LNCaP clone FGC (cell line): ENCODE data around the gene PLXNA4.

Experiments
- DNase-seq: peaks from one replicate; pipeline ENCODE4 v3.0.0-alpha.2; 2011; ENCODE audit warnings: low read depth
- H3K4me3 ChIP-seq: 2 replicates; pipeline ENCODE4 v1.5.1; 2011; ENCODE audit warnings: mild to moderate bottlenecking, low read depth, low read length, control low read depth
- CTCF ChIP-seq: IDR thresholded peaks from 2 replicates; pipeline ENCODE4 v1.5.1; 2012; ENCODE audit warnings: mild to moderate bottlenecking; ENCODE audit not compliant: control insufficient read depth, insufficient read depth; ENCODE audit errors: extremely low read depth

Gene PLXNA4

DNA sequence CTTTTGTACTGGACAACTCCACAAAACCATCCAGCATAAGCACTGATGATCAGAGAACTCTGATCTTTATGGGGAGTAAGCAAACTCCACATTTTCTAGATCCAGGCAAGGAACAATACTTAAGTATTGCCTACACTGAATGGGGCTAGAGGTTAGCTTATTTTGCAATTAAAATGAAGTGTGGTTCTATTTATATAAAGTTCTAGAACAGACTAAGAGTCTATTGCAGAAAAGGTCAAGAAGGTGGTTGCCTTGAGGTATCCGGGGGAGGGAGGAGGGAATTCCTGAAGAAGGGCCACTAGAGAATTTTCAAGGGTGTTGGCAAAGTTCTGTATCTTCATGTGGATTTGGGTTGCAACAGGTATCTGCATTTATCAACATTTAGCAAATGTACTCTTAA lies 477.9 kb downstream of the PLXNA4 start:
- no peak for DNase-seq
- H3K4me3 ChIP-seq = no peak overlapping the region
- TF ChIP-seq CTCF = no peak

DNA sequence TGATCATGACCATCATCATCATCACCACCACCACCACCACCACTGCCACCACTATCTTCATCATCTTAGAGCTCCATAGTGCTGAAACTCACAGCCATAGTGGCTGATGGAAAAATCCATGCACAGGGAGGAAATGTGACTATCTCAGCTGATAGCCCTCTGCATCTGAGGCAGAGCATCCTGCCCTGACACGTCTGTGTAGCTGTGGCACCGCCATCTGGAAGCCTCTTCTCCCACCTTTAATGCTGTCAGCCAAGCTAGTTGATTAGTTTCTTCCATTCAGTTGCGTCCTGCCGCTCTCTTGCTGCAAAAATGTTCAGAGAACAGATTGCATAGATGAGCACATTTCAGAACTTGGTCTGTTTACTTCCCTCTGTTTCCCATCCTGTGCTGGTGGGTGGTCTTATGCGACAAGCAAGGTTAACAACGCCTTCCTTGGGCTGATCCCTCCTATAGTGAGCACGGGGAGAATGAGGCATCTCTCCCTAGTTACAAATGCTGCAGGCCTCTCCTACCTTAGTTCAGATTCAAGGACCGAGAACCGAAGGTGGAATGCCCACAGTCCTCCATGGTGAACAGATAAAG lies 478.6 kb downstream of the PLXNA4 start:
- no peak overlapping the region for H3K4me3 ChIP-seq
- no peak for TF ChIP-seq CTCF
- DNase-seq = no peak

DNA sequence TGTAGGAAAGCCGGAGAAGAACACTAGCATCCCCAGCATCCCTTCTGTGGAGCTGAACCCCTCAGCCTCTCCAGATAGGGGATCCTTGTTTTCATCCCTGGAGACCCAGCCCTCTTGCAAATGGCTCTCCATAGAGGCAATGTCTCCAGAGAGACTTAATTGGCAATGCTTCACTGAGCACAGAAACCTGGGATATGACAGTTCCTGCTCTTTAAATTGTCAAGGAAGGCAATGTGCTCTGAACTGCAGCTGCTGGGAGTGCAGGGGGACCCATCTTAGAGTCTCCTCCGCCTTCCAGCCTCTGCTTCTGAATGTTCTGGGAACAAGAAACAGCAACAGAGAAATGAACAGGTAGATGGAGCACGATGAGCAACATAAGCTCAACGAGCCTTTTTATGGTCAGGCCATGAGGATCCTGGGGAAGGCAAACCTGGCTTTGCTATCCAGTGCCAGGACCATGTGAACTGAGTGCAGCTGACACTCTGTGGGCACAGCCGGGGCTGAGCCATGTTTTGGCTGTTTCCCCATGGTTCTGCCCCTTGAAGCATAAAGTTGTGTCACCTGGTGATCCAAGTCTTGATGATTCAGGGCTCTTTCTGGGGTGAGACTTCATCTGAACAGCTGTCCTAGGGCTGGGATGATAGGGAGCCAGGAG lies 481.0 kb downstream of the PLXNA4 start:
- TF ChIP-seq CTCF = no peak
- H3K4me3 ChIP-seq = no peak overlapping the region
- DNase-seq = no peak

GRCh38 chr7:132092106-132092505 lies 484.2 kb downstream of the PLXNA4 start:
- no peak for DNase-seq
- H3K4me3 ChIP-seq = no peak overlapping the region
- no peak for TF ChIP-seq CTCF

- no peak for DNase-seq
- no peak overlapping the region for H3K4me3 ChIP-seq
- TF ChIP-seq CTCF = no peak
Observed at GRCh38 chr7:132091706-132092105, 484.6 kb downstream of the PLXNA4 start.

DNA sequence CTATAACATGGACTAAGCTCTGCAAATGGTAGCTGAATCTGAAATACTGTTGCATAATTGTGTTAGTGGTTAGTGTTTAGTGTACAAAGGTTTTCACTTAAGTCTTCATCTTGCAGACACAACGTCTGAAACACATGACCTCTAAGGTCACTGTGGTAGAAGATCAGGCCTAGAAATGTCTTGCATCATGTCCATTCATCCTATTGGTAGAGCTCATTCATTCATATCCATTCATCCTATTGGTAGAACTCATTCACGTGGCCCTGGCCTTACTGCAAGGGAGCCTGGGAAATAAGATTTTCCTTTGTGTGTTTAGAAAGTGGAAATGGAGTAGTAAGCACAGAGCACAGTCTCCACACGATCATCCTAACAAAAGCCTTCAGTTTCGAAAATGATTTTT lies 485.8 kb downstream of the PLXNA4 start:
- H3K4me3 ChIP-seq = no peak overlapping the region
- no peak for DNase-seq
- no peak for TF ChIP-seq CTCF

- TF ChIP-seq CTCF = no peak
Observed at GRCh38 chr7:132089356-132089755, 486.9 kb downstream of the PLXNA4 start.

More at GRCh38 chr7:132089356-132089755, 486.9 kb downstream of the PLXNA4 start:
- DNase-seq = no peak
- H3K4me3 ChIP-seq = no peak overlapping the region
